ENCODE measurements around the gene VPS18.

- no peak for TF ChIP-seq CTCF (conservative IDR thresholded peaks at IDR 0.05)
- no peak for TF ChIP-seq ZFX (IDR thresholded peaks at IDR 0.05)
These were observed 14.6 kb upstream of the VPS18 start for GRCh38 chr15:40879609-40880008.

All from C4-2B (cell line).